ENCODE results near the gene HPSE. TPM values are rescaled to one million over a fixed set of nuclear protein-coding genes. Genes with fewer than 3 reads are reported as not detected.

Gene HPSE
- total RNA-seq, result 3.3 and 6.7 TPM in 2 replicates

DNA sequence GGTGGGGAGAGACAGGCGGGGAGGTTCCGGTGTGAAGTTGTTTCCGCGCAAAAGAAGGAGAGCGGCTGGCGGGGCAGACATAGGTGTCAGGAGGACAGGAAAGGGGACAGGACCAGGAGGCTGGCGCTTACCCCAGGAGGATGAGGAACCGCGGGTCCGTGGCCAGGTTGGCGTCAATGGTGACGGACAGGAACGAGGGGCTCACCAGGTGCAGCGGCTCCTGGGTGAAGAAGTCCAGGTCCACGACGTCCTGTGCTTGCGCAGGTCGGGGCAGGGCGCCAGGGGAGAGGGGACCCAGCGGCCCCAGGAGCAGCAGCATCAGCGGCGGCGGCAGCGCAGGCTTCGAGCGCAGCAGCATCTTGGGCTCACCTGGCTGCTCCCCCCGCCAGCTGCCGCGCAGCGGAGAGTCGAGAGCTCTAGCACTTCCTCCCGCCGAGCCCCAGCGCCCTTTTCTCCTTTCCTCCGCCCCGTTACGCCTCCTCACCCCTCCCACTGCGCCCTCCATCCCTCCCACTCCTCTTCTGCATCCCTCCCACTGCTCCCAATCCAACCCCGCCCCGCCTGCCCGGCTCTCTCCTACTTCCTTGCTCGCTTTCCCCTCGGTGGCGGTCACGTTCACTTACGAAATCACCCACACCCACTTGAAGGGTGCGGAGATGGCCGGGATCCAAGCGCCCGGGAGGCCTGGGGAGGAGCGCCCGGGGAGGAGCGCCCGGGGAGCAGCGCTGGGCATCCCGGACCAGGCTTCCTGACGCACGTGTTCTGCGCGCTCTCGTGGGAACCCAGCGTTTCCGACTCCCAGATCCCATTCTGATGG lies at the start of gene HPSE:
Gene HPSE, minus strand, starts transcription at position 424 of the 817 bp plus-strand sequence. Its CDS starts 66 bp downstream, at position 358.

DNA sequence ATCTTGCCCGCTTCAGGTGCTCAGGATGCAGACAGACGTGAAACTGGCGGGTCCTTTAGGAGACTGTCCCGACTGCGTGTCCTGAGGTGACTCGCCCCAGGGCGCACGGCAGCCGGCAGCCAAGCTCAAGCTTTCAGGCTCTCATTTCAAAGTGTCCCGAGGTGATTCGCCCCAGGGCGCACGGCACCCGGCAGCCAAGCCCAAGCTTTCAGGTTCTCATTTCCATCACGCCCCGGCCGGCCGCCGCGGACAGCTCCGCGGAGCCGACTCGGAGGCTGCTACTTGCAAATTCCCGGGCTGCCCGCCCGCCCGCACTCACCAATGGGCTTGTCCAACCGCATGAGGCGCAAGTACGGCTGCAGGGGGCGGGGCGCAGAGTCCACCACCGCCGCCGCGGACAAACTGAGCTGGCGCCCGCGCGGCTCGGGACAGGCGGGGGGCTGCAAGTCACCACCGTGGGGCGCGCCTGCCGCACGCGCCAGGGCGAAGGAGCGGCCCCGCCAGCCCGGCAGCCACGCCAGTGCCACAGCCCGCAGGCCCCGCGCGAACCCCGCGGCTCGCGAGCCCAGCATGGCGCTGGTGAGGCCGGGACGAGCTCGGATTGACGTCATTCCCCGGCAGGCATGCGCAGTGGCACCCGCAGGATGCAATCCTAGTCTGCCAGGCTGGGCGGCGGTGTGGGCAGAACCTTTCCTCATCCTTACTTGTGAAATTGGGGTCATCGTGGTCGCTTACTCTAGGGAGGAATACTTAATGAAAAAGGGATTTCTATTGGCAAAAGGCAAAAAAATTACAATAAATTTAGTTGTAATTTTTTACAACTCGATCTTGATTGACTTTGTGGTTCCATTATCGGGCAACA lies 50.2 kb downstream of the HPSE start, which contains the start of gene COQ2:
Gene COQ2, minus strand, starts transcription at position 606 of the 862 bp plus-strand sequence. Its CDS starts 34 bp downstream, at position 572.

Small RNAs within 50 kb of the gene (small RNA-seq; reads per million reads assigned to genes)
- gene AC114781.5, result not detected

Other genes with a start within 250 kb of the HPSE start
- gene PLAC8, start 220.1 kb downstream of the HPSE start, total RNA-seq, result 1.3 and 2.5 TPM in 2 replicates
- 16.7 and 17.7 TPM in 2 replicates for gene COQ2, start 50.0 kb downstream of the HPSE start, total RNA-seq
- gene HELQ, start 121.0 kb upstream of the HPSE start, total RNA-seq, result 13.7 and 15.0 TPM in 2 replicates
- 13.7 and 21.8 TPM in 2 replicates for gene MRPS18C, start 121.2 kb upstream of the HPSE start, total RNA-seq
- gene ABRAXAS1, start 150.3 kb upstream of the HPSE start, total RNA-seq, result 12.0 and 13.7 TPM in 2 replicates
- 2.6 and 6.7 TPM in 2 replicates for gene GPAT3, start 201.3 kb upstream of the HPSE start, total RNA-seq